Neuronal stem cell (in vitro differentiated cells): ENCODE measurements around the gene BRINP2.

ENCODE experiments used
- DNase-seq: peaks from one replicate; pipeline ENCODE4 v3.0.0-alpha.2; 2013; ENCODE audit warnings: low spot score
- H2AFZ ChIP-seq: one replicate; pipeline ENCODE4 v1.6.1; 2013; ENCODE audit warnings: mild to moderate bottlenecking, low read length, inconsistent platforms
- H2AK5ac ChIP-seq: 2 replicates; pipeline ENCODE4 v1.6.1; 2013; ENCODE audit warnings: low read depth, mild to moderate bottlenecking, inconsistent platforms, low read length, moderate library complexity, mixed read lengths
- H2BK120ac ChIP-seq: 2 replicates; pipeline ENCODE4 v1.6.1; 2013; ENCODE audit warnings: low read depth, mild to moderate bottlenecking, inconsistent platforms, low read length, moderate library complexity, mixed read lengths
- H2BK12ac ChIP-seq: one replicate; pipeline ENCODE4 v1.6.1; 2013; ENCODE audit warnings: low read length, inconsistent platforms
- H2BK15ac ChIP-seq: 2 replicates; pipeline ENCODE4 v1.6.1; 2013; ENCODE audit warnings: mild to moderate bottlenecking, low read length, inconsistent platforms, mixed read lengths
- H2BK5ac ChIP-seq: one replicate; pipeline ENCODE4 v1.6.1; 2013; ENCODE audit warnings: inconsistent platforms, mild to moderate bottlenecking, low read length, moderate library complexity
- H3K14ac ChIP-seq: one replicate; pipeline ENCODE4 v1.6.1; 2013; ENCODE audit warnings: low read length, inconsistent platforms
- H3K18ac ChIP-seq: 2 replicates; pipeline ENCODE4 v1.6.1; 2013; ENCODE audit warnings: low read length, inconsistent platforms
- H3K23ac ChIP-seq: 2 replicates; pipeline ENCODE4 v1.6.1; 2013; ENCODE audit warnings: low read depth, mild to moderate bottlenecking, mixed read lengths, low read length, inconsistent platforms; ENCODE audit not compliant: poor library complexity
- H3K27ac ChIP-seq: replicated peaks from 3 replicates; pipeline ENCODE4 v1.5.1; 2013; ENCODE audit warnings: low read length, inconsistent platforms
- H3K27me3 ChIP-seq, 3 experiments: 2 replicates each; pipeline ENCODE4 v1.6.1; 2013; ENCODE audit warnings: low read length in 3 of 3, mild to moderate bottlenecking in 2 of 3, inconsistent platforms in 1 of 3, low read depth in 1 of 3, mixed read lengths in 1 of 3, moderate library complexity in 1 of 3; ENCODE audit not compliant: control insufficient read depth in 3 of 3, insufficient read depth in 3 of 3
- H3K36me3 ChIP-seq, 2 donors: replicated peaks in 1 of 2; 2 replicates each; pipeline ENCODE4 v1.6.1; 2013; ENCODE audit warnings: low read length in 2 of 2; ENCODE audit not compliant: control insufficient read depth in 2 of 2, insufficient read depth in 2 of 2
- H3K4ac ChIP-seq: 2 replicates; pipeline ENCODE4 v1.6.1; 2013; ENCODE audit warnings: inconsistent platforms, mild to moderate bottlenecking, low read length, moderate library complexity
- H3K4me1 ChIP-seq, 2 donors: 1 replicate in 1 of 2; 2 replicates in 1 of 2; pipeline ENCODE4 v1.6.1; 2013; ENCODE audit warnings: low read length in 2 of 2, low read depth in 1 of 2; ENCODE audit not compliant: control insufficient read depth in 2 of 2, insufficient read depth in 1 of 2
- H3K4me2 ChIP-seq: one replicate; pipeline ENCODE4 v1.6.1; 2013; ENCODE audit warnings: mild to moderate bottlenecking, low read length, inconsistent platforms; ENCODE audit not compliant: insufficient read depth, poor library complexity, severe bottlenecking
- H3K4me3 ChIP-seq, 2 donors: 2 replicates each; pipeline ENCODE4 v1.5.1; 2013; ENCODE audit warnings: low read length in 2 of 2, mild to moderate bottlenecking in 2 of 2, inconsistent platforms in 1 of 2, moderate library complexity in 1 of 2
- H3K79me1 ChIP-seq: one replicate; pipeline ENCODE4 v1.6.1; 2013; ENCODE audit warnings: low read depth, mild to moderate bottlenecking, inconsistent platforms, low read length, moderate library complexity
- H3K9ac ChIP-seq: one replicate; pipeline ENCODE4 v1.6.1; 2013; ENCODE audit warnings: mild to moderate bottlenecking, low read depth, low read length, inconsistent platforms; ENCODE audit not compliant: poor library complexity
- H3K9me3 ChIP-seq, 2 donors: replicated peaks in 1 of 2; 2 replicates each; pipeline versions ENCODE3 to v1.6.1; 2013; ENCODE audit warnings: low read length in 2 of 2, mild to moderate bottlenecking in 2 of 2, inconsistent platforms in 1 of 2, low read depth in 1 of 2, mixed read lengths in 1 of 2, moderate library complexity in 1 of 2; ENCODE audit not compliant: control insufficient read depth in 2 of 2, insufficient read depth in 1 of 2
- H4K8ac ChIP-seq: one replicate; pipeline ENCODE4 v1.6.1; 2013; ENCODE audit warnings: low read depth, mild to moderate bottlenecking, inconsistent platforms, low read length, moderate library complexity
- H4K91ac ChIP-seq: one replicate; pipeline ENCODE4 v1.6.1; 2013; ENCODE audit warnings: low read length, low read depth, mild to moderate bottlenecking, inconsistent platforms; ENCODE audit not compliant: poor library complexity
- WGBS, 2 donors: extraction: QIAGEN DNeasy Blood & Tissue Kit; methylation state at CpG; one replicate each; pipeline ENCODE4 v1.1.7; 2013; ENCODE audit warnings: missing lambda C conversion rate in 2 of 2, mixed read lengths in 1 of 2; ENCODE audit not compliant: insufficient read length in 2 of 2, insufficient replicate concordance in 1 of 2; ENCODE audit errors: extremely low coverage in 2 of 2; 5-methylcytosine and 5-hydroxymethylcytosine counted together

Gene BRINP2

DNA sequence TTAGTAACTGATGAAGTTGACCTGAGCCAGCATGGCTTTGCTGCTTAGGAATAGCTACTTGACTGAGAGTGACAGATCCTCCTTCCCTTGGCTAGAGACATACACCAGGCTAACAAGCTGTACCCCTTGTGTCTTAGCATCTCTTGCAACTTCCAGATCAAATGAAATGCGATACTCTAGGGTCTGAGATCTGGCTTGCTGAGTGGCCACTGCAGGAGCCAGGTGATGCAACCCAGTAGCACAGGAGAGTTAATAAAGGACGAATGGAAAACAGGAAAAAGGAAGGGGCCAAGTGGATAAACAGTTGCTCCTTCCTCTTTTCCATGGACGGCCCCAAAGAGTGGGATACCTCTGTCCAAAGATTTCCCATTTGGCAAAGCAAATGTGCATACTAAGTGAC, 44.5 kb upstream of the BRINP2 start:
- no peaks in the 10 kb centered on the region for H3K79me1 ChIP-seq
- H2BK5ac ChIP-seq, result no peak overlapping the region
- no peaks in the 10 kb centered on the region for H3K4me1 ChIP-seq
- no peak overlapping the region for H3K18ac ChIP-seq
- H2BK12ac ChIP-seq, result no peak overlapping the region
- no peak for DNase-seq
- H3K27ac ChIP-seq, result no peak overlapping the region
- H4K91ac ChIP-seq, result no peak overlapping the region
- no peak overlapping the region for H2AK5ac ChIP-seq
- no peak overlapping the region for H3K4me2 ChIP-seq
- no peak overlapping the region for H2BK15ac ChIP-seq
- H3K9me3 ChIP-seq, result no peaks in the 10 kb centered on the region
- H2AFZ ChIP-seq, result no peak overlapping the region
- peak overlapping the region in 1 of 2 donors; percentile 22 for H3K4me3 ChIP-seq
- H3K36me3 ChIP-seq, result no peaks in the 10 kb centered on the region
- no peak overlapping the region for H3K4ac ChIP-seq
- WGBS, 2 donors, result no CpG with 5 or more reads among the region's 3 CpGs
- no peak overlapping the region for H2BK120ac ChIP-seq
- no peak overlapping the region for H3K23ac ChIP-seq
- H4K8ac ChIP-seq, result no peak overlapping the region
- H3K27me3 ChIP-seq, result no peaks in the 10 kb centered on the region
- H3K14ac ChIP-seq, result no peak overlapping the region
- H3K9ac ChIP-seq, result no peak overlapping the region

- Histone ChIP-seq H3K4me1 (no peaks in the 10 kb centered on the region), H2BK120ac (no peak overlapping the region), H3K4ac (no peak overlapping the region), H3K9ac (no peak overlapping the region), H3K27me3 (no peaks in the 10 kb centered on the region), H2AK5ac (no peak overlapping the region), H3K4me3 (no peak overlapping the region), H3K79me1 (no peaks in the 10 kb centered on the region), H2BK5ac (no peak overlapping the region), H3K9me3 (no peaks in the 10 kb centered on the region), H4K91ac (no peak overlapping the region), H2AFZ (no peak overlapping the region), H3K27ac (no peak overlapping the region), H3K14ac (no peak overlapping the region), H3K4me2 (no peak overlapping the region), H3K18ac (no peak overlapping the region), H3K23ac (no peak overlapping the region), H4K8ac (no peak overlapping the region), H2BK12ac (no peak overlapping the region), H3K36me3 (no peaks in the 10 kb centered on the region), H2BK15ac (no peak overlapping the region)
- DNase-seq, result no peak
- no CpG with 5 or more reads among the region's 4 CpGs for WGBS, 2 donors
Measured at GRCh38 chr1:177128665-177129281, 42.0 kb upstream of the BRINP2 start.

DNA sequence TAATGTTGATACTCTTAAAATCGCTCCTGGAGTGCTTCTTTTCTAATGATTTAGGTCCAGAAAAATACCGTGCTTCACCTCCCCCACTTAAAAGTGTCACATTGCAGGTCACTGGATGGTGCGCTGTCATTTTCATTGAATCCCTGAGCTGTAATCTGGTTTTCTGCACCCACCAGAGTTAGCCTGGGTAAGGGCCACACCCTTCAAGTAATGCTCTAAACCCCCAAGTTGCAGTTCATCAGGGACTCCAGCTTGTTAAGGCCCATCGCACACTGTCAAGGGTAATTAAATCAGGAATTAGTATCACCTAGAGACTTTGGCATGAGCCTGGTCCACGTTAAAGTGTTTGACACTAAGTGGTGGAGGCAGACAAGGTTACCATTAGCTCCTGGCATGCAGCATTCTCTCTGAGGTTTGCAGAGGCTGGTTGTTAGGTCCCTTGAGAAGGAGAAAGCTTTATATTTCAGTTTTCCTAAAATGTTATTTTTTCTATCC, 40.3 kb upstream of the BRINP2 start:
- no peak overlapping the region for H2AK5ac ChIP-seq
- no peak overlapping the region for H2BK15ac ChIP-seq
- H2BK120ac ChIP-seq, result no peak overlapping the region
- H3K36me3 ChIP-seq, result no peaks in the 10 kb centered on the region
- no peak overlapping the region for H4K8ac ChIP-seq
- H2BK5ac ChIP-seq, result no peak overlapping the region
- H2BK12ac ChIP-seq, result no peak overlapping the region
- H3K27me3 ChIP-seq, result no peaks in the 10 kb centered on the region
- no peaks in the 10 kb centered on the region for H3K9me3 ChIP-seq
- no peak overlapping the region for H3K14ac ChIP-seq
- H3K27ac ChIP-seq, result no peak overlapping the region
- WGBS, 2 donors, result no CpG with 5 or more reads among the region's 5 CpGs
- no peak overlapping the region for H3K4me2 ChIP-seq
- no peak overlapping the region for H3K4me3 ChIP-seq
- no peaks in the 10 kb centered on the region for H3K79me1 ChIP-seq
- no peak overlapping the region for H3K23ac ChIP-seq
- no peaks in the 10 kb centered on the region for H3K4me1 ChIP-seq
- no peak for DNase-seq
- no peak overlapping the region for H3K4ac ChIP-seq
- no peak overlapping the region for H4K91ac ChIP-seq
- H2AFZ ChIP-seq, result no peak overlapping the region
- no peak overlapping the region for H3K9ac ChIP-seq
- no peak overlapping the region for H3K18ac ChIP-seq

- Histone ChIP-seq H2AFZ (no peak overlapping the region), H3K9me3 (no peaks in the 10 kb centered on the region), H3K27me3 (no peaks in the 10 kb centered on the region), H2AK5ac (no peak overlapping the region), H3K4me3 (no peak overlapping the region), H3K14ac (no peak overlapping the region), H3K27ac (no peak overlapping the region), H3K36me3 (no peaks in the 10 kb centered on the region), H3K23ac (no peak overlapping the region), H4K91ac (no peak overlapping the region), H3K18ac (no peak overlapping the region), H3K9ac (no peak overlapping the region), H3K4me1 (no peaks in the 10 kb centered on the region), H3K79me1 (no peaks in the 10 kb centered on the region), H4K8ac (no peak overlapping the region), H3K4ac (no peak overlapping the region), H2BK15ac (no peak overlapping the region), H3K4me2 (no peak overlapping the region), H2BK120ac (no peak overlapping the region), H2BK5ac (no peak overlapping the region), H2BK12ac (no peak overlapping the region)
- DNase-seq, result no peak
- WGBS, 2 donors, result no CpG with 5 or more reads among the region's 4 CpGs
Measured at GRCh38 chr1:177131723-177132122, 39.0 kb upstream of the BRINP2 start.
